GM18517 (cell line): ENCODE results near the gene PPIL6.
"Not testable (repeated sequence)": the region's sequence is repeated elsewhere in the genome, so short reads cannot be mapped to it uniquely, and the experiment has no call there.

Source experiments
- ATAC-seq: cut with Tn5 transposase; IDR thresholded peaks from one replicate; pipeline ENCODE4 v1.9.1; 2021; ENCODE audit warnings: mild to moderate bottlenecking, moderate library complexity; ENCODE audit not compliant: unreplicated experiment

Gene PPIL6

DNA sequence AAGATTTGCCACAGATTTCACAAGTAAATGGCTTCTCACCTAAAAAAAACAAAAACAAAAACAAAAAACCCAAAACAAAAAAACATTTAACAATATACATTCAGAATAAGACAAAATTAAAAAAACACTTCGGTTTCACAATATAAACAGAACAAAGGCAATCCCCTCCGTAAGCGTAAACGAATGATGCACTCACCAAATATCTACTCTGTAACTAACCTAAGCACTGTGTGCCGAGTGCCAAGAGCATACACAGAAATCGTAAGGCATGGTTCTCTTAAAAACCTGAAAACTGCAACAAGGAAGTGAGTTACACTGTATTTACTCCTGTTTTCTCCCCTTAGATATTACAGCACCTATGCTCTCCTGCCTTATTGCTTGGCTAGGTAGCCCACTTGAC is 27.3 kb upstream of the PPIL6 start:
- ATAC-seq: no peak

- no peak for ATAC-seq
These were observed 25.9 kb upstream of the PPIL6 start for GRCh38 chr6:109466212-109466923.

DNA sequence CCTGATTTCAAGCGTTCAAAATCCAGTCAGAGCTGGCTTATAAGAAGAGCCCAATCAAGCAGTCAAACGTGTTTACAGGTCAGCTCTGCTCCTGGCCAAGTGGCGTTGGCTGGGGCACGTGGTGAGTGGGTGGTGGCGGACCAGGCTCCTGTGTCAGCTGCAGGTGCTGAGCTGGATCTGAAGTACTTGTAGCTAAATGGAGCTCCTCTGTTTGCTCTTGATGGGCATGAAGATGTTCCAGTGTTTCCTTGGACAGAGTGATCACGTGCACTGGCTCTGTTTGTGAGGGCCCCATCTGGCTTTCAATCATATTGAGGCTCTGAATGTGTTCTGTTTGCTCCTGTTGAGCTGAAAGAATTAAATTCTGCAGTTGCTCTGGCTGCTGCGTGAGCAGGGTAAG is 25.3 kb upstream of the PPIL6 start:
- no peak for ATAC-seq

DNA sequence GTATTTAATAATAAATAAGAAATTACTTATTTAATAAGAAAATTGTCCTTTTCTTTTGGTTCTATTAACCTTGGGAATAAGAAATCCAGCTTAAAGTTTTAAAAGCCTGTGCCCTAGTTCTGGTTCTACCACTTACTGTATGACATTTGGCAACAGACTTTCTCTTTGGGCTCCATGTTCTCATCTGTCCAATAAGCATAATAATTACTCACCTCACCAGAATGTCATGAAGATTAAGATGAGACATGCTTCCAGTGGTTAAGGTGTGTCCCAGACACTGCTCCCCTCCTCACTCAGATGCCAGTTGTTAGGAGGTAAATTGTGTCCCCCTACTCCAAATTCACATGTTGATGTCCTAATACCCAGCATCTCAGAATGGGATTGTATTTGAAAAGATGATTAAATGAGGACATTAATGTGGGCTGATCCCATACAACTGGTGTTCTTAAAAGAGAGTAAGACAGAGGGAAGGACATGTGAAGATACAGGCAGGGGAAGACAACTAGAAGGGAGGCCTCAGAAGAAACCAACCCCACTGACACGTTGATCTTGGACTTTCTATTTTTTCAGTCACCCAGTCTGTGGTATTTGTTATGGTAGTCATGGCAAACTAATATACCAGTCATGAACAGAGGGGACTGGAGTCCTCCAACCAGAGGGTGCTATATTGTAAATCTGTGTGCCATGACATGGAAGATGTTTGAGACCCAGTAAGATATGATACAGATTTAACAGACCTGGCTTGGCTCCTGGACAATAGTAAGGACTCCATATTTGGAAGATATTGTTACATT is 21.5 kb upstream of the PPIL6 start:
- no peak for ATAC-seq

GRCh38 chr6:109461205-109461604 is 20.8 kb upstream of the PPIL6 start:
- ATAC-seq: not testable (repeated sequence)

- no peak for ATAC-seq
These were observed 19.9 kb upstream of the PPIL6 start for GRCh38 chr6:109460161-109460829.

DNA sequence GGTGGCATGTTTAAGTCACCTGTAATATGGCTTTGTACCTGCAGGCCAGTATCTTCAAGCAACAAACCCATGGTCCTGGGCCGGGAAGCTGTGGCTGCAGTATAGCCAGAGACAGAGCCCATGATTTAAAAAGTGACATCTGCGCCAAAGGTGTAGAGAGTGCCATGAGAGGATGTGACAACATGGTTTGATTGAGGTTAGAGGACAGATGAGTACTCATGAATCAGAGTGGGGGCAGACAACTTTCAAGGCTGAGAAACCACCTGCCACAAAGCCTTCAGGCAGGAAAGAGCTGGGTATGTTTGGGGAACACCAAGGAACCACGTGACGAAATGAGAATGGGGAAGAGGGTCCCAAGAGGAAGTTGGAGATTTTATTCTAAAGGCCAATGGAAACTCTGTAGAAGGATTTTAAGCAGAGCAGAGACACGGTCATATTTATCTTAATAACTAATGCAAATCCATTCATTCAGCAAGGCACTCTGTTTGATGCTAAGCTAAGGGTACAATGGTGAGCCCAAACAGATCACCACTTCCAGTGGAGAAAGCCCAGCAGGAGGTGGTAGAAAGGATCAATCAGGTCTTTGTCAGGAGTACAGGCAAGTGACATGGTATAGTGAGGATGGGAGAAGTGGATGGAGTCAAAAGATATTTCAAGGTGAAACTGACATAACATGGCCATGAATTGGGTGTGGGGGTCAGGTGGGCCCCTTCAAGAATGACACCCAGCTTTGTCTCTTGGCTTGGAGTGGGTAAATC is 18.5 kb upstream of the PPIL6 start:
- ATAC-seq: no peak

- no peak for ATAC-seq
These were observed 17.2 kb upstream of the PPIL6 start for GRCh38 chr6:109457562-109457996.

GRCh38 chr6:109456710-109457561 is 16.5 kb upstream of the PPIL6 start:
- ATAC-seq: no peak

GRCh38 chr6:109456111-109456583 is 15.7 kb upstream of the PPIL6 start:
- ATAC-seq: peak; percentile 2

DNA sequence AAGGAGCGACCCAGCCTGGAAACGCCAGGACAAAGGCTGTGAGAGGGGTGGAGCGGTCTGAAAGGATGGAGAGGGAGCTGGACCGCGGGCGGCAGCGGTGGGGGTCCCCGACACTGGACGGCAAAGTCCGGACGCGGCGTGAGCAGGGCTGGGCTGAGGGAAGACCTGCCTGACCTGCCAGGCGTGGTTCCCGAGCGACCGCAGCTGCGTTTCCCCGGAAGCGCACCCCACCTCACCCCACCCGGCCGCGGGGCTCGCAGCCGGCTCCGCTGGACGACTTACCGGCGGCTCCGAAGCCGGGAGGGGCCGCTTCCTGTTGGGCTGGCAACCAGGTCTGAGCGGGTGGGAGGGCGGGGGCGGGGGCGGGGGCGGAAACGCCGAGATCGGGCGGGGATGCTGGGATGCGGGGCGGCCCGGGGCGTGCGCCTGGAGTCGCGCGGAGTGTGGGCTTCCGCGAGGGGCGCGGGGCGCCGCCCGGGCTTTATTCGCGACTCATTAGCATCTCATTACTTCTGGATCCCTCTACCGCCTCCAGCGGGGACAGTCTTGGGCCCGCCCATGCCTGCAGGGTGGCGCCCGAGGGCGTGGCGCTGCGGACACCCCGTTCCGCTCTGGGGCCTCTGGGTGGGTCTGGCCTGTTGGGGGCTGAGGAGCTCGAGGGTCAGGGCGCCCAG is 15.1 kb upstream of the PPIL6 start, which contains the start of gene MICAL1:
TSS of gene MICAL1 (minus strand) at position 336 of the 674 bp plus-strand sequence. CDS start 1,576 bp downstream, outside the sequence.
- peak; percentile 64 for ATAC-seq

GRCh38 chr6:109454496-109455436 is 14.3 kb upstream of the PPIL6 start:
- peak; percentile 28 for ATAC-seq

DNA sequence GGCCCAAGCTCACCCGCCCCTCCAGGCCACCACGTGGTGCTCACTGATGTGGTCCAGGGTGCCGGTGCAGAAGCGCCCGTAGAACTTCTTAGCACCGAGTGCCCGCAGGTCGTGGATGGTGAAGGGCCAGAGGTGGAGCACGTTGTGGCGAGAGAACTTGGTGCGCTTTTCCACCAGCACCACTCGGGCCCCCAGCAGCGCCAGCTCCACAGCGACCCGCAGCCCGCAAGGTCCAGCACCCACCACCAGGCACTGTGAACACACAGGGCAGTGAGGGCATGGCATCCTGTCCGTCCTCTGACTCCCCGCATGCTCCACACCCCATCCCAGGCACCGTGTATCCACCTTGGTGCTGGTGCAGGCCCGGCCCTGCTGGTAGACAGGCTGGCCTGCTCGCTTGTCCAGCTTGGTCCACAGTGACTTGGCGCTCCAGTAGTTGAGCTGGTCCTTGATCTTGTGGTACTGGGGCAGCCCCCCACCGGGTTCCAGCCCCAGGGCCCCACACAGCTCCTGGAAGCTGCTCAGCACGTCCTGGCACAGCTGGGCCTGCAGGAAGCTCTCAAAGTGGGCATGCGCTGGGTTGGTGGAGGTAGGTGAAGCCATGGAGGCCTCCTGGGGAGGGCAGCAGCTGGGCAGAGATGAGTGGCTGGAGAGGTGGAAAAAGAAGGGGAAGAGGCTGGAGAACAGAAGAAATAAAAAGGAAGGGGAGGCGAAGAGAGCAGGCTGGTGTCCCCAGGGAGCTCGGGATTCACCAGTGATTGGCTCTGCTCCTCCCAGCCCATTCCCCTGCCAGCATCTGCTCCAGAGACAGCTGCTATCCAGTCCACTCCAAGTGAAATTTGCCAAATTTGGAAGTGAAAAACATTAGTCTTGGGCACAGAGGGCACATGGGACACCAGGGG is 13.4 kb upstream of the PPIL6 start:
- no peak for ATAC-seq

DNA sequence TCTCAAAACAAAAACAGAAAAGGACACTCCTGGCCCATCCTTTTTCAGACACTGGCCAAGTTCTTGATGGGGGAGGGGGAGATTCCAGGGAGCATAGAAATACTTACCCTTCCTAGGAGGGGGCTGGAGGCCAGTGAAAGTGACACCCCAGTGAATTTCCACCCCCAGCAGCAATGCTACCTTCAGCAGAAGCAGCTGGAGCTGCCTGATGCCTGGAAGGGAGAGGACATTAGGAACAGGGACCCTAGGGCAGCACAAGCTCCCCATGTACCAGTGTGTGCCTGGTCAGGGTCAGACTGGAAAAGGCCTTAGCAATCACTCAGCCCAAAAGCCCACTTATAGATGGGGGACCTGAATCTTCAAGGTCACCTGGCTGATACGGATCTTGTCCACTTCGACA is 12.7 kb upstream of the PPIL6 start:
- no peak for ATAC-seq

GRCh38 chr6:109452181-109452580 is 11.8 kb upstream of the PPIL6 start:
- no peak for ATAC-seq

DNA sequence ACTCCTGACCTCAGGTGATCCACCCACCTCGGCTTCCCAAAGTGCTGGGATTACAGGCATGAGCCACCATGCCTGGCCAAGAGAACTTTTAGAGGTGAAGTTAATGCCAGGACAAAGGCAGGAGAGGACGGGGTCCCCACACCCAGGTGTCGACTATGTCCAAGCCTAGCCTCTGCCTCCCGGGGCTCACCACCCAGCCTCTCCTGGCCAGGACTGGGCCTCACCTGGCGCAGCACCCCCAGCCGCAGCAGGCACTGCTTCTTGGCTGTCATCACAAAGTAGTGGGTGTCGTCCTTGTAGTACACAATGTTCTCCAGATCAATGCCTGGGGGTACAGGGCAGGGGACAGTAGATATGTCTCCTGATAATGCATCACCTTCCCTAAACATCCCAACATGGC is 10.9 kb upstream of the PPIL6 start:
- no peak for ATAC-seq

- ATAC-seq: no peak
These were observed 10.4 kb upstream of the PPIL6 start for GRCh38 chr6:109450801-109451200.
